Hematopoietic multipotent progenitor cell treated with erythropoietin and hydrocortisone succinate and interleukin-3 and kit ligand, for 17 days (in vitro differentiated cells): ENCODE results near the gene ATP8A2.

Source experiments
- DNase-seq: peaks from one replicate; pipeline ENCODE4 v3.0.0-alpha.2; 2015; ENCODE audit warnings: low spot score

ATP8A2 gene

DNA sequence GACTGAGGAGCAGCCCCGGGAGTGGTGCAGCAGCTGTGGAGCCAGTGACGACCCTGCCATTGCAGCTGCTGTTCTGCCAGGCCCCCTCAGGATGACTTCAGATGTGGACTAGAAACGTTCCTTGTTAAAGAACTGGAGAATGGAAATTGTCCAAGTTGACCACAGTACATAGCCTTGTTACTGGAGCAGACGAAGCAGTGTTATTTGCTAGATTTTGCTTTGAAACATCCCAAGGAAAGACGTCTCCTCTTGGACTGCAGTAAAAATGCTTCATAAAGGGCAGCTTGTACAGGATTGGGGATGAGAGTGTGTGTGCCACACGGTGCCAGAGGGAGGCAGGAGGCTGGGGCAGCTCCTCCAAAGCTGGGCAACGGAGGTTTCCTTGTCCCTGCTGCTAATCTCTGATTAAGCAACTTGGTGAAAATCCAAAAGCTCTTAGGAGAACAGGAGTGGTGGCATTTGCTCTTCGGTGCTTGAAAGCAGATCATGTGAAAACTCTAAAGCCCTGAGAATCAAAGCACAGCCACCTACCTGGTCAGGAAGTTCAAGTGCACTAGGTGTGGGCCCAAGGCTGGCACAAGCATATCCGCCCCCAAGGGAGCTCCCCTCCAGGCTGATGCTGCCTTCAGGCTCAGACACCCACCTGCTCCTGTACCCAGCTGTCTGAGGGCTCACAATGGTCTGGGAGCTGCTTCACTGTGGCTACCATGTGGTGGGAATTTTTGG is 645.6 kb downstream of the ATP8A2 start:
- DNase-seq = no peak

DNA sequence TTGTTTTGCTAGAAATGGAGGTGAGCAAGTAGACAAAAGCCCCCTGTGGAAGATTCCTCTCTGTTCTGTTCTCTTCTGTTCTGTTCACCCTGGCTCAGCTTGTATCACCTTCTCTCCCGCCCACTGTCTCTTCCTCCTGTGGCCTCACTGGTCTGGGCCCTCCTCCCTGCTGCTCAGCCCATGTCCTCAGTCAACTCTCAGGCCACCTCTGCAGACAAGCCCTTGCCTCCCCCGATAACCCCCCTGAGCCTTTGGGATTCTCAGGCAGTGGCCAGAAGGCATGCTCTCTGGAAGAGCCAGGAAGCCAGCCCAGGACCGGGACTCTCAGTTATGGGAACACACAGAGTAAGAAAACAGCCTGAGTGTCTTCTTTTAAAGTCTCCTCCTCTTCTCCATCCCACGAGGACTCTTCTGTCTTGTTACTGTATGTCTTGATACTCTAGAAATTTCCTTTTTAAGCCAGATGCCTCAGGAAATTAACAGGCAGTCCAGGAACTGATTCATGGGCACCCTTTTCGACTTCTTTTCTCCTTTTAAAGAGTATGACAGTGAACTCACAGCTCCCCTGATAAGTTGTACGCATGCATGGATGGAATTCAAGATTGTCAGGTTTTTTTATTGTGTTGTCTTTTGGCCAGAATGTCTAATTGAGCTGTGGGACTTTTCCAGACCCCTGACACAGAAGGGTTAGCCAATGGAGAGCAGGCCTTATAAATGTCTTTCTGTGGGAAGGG is 646.3 kb downstream of the ATP8A2 start:
- DNase-seq = no peak

DNA sequence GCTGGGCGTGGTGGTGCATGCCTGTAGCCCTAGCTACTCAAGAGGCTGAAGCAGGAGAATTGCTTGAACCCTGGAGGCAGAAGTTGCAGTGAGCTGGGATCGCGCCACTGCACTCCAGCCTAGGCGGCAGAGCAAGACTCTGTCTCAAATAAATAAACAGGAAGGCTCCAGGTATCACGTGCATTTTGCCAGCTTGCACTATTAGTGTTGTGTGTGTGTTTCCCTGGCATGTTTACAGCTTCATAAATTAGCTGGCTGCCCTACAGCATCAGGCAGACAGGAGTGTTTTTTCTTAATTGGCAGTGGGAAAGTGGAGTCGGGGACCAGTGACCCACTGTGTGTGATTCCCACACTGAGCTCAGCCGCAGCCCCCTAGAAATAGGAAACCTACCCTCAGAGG is 647.5 kb downstream of the ATP8A2 start:
- no peak for DNase-seq

DNA sequence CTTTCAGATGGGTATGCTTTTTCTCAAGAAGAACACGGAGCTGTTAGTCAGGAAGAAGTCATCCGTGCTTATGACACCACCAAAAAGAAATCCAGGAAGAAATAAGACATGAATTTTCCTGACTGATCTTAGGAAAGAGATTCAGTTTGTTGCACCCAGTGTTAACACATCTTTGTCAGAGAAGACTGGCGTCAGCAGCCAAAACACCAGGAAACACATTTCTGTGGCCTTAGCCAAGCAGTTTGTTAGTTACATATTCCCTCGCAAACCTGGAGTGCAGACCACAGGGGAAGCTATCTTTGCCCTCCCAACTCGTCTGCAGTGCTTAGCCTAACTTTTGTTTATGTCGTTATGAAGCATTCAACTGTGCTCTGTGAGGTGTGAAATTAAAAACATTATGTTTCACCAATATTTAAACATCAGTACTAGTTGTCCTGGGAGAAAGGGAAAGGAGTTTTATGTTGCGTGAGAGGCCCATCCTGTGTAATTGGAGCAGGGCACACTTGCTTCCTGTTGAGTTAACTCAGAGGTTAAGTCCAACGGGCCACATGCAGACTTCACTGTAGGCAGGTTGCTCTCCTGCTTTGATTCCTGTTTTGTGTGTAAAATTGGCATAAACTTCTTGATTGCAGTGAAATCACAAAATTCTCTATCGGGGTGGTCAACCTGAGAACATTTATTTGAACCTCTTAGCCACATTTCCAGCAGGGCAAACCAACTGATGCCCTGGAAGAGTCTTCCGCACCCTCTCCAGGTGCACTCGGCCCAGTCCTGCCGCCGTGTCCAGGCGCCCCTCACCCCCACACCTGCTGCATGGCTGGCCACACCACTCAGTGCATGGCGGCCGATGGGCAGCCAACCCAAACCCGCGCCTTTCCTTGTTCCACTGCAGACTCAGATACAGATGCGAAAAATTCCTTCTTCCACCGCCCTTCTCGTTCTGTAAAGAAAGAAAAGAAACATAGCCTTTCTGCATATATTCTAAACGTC is 648.4 kb downstream of the ATP8A2 start:
- no peak for DNase-seq

DNA sequence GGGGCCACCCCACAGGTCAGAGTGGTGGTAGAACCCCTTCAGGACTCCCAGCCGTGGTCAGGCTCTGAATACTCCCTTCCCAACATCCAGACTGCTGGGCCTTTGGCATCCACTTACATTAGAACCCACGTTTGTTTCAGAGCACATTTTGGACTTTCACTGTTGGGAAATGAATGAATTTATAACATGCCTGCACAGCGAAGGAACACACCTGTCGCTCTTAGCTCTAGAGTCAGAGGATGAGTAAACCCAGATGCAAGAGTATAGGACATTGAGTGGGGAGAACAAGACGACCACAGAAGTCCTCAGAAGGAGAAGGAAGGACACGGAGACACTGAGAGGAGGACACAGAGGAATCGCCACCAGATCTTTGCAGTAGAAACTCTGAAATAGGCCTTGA is 649.1 kb downstream of the ATP8A2 start:
- no peak for DNase-seq

DNA sequence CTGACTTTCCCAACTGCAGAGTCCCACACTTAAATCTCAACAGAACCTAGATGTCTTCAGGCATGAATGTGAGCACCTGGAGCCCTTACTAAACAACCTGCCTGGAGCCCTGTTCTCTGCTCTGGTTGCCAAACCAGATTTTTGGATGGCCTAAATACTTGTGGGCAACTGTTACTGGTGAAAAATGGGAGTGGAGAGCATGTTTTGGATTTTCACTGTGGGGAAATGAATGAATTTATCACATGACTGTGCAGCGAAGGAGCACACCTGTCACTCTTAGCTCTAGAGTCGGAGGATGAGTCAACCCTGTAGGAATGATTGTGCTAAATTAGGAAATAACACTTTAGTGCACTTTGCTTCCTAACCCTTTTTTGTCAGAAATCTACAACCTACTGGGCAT is 649.7 kb downstream of the ATP8A2 start:
- DNase-seq = no peak

DNA sequence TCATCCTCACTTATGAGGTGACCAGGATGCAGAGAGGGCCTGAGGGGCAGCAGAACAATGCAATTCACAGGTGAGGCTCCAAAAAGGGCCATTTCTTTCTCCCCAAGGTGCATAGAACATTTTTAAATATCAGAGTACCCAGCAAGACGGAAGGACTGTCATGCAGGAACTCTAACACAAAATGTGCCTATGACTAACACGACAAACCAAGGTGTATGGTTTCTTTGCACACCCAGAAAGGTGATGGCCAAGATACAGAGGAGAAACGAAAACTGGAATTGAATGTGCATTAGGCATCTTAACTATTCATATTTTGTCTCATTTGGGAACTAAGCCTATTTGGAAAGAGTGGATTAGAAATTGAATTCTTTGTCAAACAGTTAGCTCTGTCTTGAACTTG is 650.2 kb downstream of the ATP8A2 start:
- no peak for DNase-seq

DNA sequence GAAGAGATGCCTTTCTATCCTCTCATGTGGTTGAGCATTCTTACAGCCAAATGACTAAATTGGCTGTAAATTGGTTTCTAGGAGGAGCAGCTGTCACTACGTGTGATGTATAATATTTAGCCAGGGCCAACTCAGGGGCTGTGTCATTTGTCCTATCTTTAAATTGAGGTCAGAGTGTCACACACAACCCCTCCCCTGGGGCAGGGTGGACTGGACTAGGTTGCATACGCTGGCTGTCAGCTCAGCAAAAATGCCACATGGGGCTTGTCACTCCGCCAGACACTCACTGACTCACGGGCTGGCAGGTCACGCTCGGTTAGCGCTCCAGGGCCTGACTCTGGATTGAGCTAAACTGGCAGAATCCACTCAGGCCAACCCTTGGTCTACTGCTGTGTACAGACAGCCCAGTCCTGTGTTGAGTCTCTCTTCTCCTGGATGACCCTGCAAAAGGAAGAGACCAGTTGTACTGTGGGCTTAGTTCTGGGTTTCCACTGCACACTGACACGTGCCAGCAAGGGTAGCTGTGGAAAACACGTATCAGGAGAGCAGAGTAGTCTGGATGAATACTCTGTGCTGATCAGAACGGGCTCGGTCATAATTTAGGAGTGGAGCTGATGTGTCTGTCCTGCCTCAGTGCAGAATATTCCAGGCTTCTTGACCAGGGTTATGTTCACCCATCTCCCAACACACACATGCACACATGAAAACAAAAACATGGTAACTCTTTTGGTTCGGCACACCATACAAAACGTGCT is 650.9 kb downstream of the ATP8A2 start:
- DNase-seq = no peak

DNA sequence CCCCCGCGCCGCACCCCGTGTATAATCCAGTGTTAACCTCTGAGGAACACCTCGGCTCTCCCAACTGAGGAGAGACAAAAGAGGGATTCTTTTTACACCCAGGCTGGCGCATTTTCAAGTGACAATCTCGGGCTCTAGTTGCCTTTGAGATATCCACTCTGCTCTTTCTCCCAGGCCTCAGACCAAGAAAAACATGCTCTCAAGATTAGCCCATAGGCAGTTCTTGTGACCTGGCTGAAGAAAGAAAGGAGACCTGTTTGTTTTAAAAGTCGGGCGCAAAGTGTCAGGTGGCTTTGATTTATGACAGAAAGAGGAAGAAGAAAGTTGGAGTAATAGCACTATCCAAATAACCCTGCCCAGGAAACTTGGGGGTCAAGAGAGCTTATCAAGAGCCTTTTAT is 652.8 kb downstream of the ATP8A2 start:
- no peak for DNase-seq

DNA sequence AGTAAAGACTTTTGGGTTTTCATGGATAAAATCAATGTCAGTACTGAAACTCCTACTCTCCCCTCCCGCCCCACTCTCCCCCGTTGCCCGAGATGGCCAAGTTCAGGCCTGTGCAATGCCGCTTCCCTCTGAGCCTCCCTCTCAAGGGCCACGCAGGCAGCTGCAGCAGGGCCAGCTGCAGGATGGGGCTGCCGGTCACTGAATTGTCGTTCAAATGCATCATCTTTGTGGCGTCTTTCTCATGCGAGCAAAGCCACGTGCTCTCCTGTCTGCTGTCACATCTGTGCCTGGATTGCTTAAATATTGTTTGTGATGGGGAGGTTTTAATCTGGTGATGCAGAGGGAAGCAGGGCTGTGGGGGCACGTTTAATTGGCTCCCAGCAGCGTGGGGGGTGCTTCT is 653.4 kb downstream of the ATP8A2 start:
- no peak for DNase-seq

DNA sequence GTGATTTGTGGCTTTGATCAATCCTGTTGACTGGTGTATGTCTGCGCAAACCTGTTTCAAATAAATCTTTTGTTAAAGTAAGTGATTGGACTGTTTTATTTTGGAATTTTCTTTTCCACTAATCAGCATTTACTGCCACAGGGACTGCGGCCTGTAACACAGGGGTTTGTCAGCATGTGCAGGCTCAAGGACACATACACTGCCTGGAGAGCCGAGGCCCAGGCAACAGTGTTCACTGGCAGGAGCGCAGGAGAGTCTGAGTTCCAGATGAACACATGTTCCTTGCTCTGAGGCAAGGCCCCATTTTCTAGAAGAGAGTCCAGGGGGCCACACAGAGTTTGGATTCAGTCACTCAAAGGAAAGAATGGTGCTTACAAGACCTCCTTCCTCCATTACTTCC is 654.0 kb downstream of the ATP8A2 start:
- no peak for DNase-seq

DNA sequence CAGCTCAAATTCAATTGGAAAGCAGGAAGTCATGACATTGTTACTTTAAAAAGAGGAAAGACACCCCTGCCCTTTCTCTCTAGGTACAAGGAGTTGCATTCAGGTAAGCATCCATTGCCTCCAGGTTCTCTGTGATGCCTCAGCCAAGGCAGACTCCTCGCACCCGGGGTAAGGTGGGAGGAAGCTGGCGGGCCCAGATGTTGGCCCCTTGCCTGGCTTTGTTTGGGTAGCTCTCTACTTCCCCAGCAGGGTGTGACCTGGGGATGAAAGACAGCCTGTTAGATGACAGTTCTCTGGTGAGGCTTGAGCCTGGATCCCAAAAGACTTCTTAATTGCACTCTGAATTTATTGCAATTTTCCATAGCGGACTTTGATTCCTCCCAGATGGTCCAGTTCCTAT is 654.4 kb downstream of the ATP8A2 start:
- DNase-seq = no peak

DNA sequence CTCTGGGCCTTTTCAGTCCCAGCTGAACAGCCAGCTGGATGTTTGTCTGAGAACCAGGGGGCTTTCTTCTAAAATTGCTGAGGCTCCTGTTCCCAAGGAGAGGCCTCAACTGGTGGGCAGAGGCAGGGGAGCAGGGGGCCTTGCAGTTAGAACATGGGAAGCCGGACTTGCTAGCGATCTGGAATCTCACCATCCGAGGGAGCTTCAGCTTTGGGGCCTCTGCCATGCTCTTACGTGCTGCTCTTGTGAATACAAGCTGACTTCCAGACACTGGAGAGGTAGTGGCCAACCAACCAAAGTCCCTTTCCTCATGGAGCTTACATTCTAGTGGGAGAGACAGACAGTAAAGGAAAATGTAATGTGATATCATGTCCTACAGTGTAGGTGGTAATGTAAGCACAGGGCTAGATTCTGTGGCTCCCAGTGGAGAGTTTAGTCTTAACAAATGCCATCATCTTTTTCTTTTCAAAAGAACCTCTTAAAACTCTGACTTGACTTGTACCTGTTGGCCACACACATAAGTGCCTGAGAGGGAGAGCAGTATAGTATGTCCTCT is 657.9 kb downstream of the ATP8A2 start:
- no peak for DNase-seq

DNA sequence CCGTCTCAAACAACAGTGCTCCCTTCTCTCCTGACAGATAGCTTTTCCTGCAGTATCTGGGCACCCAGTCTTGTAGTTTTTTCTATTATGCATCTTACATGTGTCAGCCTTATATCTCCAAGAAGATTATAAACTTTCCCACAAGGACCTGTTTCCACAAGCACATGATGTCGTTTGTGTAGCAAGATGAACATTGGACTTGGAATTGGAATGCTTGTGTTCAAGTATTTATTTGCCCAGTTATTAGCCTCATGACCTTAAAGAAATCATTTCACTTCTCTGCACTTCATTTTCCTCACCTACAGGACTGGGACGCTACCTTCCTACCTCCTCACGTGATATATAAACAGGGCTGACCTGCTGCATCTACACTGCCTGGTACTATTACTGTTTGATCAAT is 658.6 kb downstream of the ATP8A2 start:
- DNase-seq = no peak

DNA sequence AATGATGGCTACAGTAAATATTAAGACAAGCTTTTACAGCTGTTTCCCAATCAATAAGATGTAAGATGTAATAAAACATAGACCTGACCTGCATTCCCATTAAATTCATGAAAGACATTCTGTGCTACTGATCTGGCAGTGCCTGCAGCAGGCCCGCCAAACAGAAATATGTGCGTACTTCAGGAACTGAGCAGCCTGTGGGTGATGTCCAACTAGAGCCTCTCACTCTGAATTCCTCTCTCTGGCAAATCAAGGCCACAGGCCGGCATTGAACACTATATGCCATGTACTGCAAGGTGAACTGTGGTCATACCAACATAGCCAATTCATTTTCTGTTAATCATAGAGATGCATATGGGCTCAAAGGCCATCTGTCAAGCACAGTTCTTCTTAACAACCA is 662.2 kb downstream of the ATP8A2 start:
- no peak for DNase-seq

DNA sequence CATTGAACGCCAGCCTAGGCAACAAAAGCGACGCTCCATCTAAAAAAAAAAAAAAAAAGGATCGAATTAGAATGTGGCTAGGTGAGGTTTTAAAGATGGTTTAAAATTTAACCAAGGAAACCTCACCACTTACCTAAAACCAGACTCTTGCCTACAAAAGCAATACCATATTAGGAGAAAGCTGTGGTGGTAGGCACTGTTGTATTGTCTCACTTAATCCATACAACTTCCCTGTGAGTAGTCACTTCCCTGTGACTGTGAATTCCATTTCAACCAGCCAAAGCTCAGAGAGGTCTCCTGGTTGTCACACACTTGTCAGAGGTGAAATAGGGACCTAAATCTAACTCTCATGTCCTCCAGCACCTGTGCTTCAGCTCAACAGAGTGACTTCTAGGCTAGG is 664.6 kb downstream of the ATP8A2 start:
- DNase-seq = no peak

DNA sequence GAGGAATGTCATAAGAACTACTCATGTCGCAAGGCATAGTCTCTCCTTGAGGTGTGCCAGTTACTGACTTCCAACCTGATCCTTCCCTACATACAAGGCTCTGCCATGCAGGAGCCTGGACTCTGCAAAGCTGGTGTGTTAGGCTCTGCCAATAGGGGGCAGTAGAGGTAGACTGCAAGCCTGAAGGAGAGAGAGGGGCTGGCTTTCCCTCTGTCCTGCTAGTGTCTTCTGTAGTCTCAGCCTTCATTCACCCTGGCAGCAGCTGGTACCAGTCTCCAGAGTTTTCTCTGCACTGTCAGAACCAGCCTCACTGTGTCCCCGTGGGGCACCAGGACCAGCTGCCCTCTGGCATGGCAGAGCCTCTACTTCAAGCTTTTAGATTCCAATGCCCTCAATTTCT is 665.5 kb downstream of the ATP8A2 start:
- peak; percentile 19 for DNase-seq

DNA sequence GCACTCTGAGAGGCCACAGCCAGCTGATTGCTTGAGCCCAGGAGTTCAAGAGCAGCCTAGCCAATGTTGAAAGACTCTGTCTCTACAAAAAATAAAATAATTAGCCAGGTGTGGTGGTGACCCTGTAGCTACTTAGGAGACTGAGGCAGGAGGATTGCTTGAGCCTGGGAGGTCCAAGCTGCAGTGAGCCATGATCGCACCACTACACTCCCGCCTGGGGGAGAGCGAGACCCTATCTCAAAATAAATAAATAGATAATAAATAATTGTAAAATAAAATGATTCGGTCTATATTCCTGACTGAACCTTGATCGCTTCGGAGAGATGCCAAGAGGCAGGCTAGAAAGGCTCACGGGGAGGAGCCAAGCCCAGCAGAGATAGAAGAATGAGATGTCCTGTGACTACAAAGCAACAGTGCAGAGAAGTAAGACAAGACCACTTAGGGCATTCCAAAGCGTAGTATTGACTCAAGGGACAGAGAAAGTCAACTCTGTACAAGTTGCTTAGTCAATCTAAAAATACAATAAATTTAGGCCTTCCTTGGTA is 667.2 kb downstream of the ATP8A2 start:
- DNase-seq = no peak

DNA sequence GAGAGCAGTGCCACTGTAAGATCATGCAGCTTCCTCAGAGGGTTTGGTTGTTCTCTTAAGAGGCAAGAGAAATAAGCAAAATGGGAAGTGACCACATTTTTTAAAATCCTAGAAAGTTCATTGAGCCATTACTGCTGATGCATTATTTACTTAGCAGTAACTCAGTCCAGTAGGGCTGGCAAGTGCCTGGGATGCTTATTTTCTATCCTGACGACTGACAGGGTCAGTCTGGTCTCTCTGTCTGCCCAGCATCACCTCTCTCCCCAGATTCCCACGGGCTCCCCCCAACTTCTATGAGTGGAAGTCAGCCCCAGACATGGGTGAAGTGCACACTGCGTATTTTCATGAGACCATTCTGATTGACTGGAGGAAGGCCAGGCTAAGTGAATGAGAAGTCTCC is 669.7 kb downstream of the ATP8A2 start:
- no peak for DNase-seq

DNA sequence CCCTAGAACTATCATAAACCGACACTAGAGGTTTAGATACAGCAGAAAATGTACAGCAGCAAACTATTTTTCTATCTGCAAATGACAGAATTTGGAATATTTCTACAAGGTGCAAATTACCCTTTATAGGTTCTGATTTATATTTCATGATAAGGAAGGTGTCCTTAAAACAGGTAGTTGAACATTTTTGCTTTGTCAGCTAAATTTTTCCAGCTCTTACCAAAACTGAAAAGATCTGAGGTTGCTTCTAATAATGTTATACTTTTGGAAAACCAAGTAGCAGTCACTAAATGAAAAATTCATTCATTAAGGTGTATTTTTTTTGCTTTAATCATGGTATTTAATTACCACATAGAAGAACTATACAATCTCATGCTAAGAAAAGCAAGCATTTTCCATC is 671.0 kb downstream of the ATP8A2 start:
- no peak for DNase-seq

DNA sequence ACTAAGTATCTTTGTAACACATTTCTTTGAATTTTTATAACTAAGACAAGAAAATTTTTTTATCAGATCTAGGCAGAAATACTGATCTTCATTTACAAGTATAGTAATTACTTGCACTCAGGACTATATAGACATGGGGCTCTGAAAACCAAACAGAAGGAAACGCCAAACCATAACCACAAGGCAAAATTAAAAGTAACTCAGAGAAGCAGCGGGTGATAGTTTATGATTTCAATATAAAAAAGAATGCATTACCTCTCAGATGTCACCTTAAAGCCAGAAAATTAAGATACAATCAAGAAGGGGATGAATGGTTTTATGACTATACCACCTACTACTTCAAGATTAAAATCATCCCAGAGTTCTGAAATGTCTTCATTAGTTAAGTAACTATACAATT is 673.4 kb downstream of the ATP8A2 start:
- no peak for DNase-seq
